Measurements from ENCODE around the gene GALNT10.

The GALNT10 gene

GRCh38 chr5:154199263-154199662 lies 8.7 kb downstream of the GALNT10 start:
- Histone ChIP-seq H3K36me3 (no peaks in the 10 kb centered on the region), H3K27me3 (no peaks in the 10 kb centered on the region; the same call in 1 of the 2 replicates), H3K9me3 (no peaks in the 10 kb centered on the region; the same call in 1 of the 2 replicates), H3K4me3 (ENCODE audit: low read depth, low read length) (no peak overlapping the region), H3K4me1 (no peaks in the 10 kb centered on the region)
- DNase-seq, result no peak
- TF ChIP-seq CTCF (IDR thresholded peaks at IDR 0.05; ENCODE audit: low read depth, low read length), result no peak

- TF ChIP-seq CTCF (IDR thresholded peaks at IDR 0.05; ENCODE audit: low read depth, low read length), result no peak
- Histone ChIP-seq H3K4me1 (no peaks in the 10 kb centered on the region), H3K27me3 (no peaks in the 10 kb centered on the region; the same call in 1 of the 2 replicates), H3K36me3 (no peaks in the 10 kb centered on the region), H3K4me3 (ENCODE audit: low read depth, low read length) (no peak overlapping the region), H3K9me3 (no peaks in the 10 kb centered on the region; the same call in 1 of the 2 replicates)
- no peak for DNase-seq
Measured at GRCh38 chr5:154199671-154200220, 9.2 kb downstream of the GALNT10 start.

- no peaks in the 10 kb centered on the region; the same call in 1 of the 2 replicates for H3K27me3 ChIP-seq
- no peaks in the 10 kb centered on the region for H3K4me1 ChIP-seq
- H3K36me3 ChIP-seq, result no peaks in the 10 kb centered on the region
- TF ChIP-seq CTCF (IDR thresholded peaks at IDR 0.05; ENCODE audit: low read depth, low read length), result no peak
- no peak overlapping the region for H3K4me3 ChIP-seq (ENCODE audit: low read depth, low read length)
- no peaks in the 10 kb centered on the region; the same call in 1 of the 2 replicates for H3K9me3 ChIP-seq
- DNase-seq, result no peak
Measured at GRCh38 chr5:154200221-154200620, 9.7 kb downstream of the GALNT10 start.

GRCh38 chr5:154201108-154201769 lies 10.7 kb downstream of the GALNT10 start:
- no peak for TF ChIP-seq CTCF (IDR thresholded peaks at IDR 0.05; ENCODE audit: low read depth, low read length)
- Histone ChIP-seq H3K9me3 (no peaks in the 10 kb centered on the region; the same call in 1 of the 2 replicates), H3K4me3 (ENCODE audit: low read depth, low read length) (no peak overlapping the region), H3K4me1 (no peaks in the 10 kb centered on the region), H3K27me3 (no peaks in the 10 kb centered on the region; the same call in 1 of the 2 replicates), H3K36me3 (no peaks in the 10 kb centered on the region)
- no peak for DNase-seq

GRCh38 chr5:154202379-154203260 lies 12.1 kb downstream of the GALNT10 start:
- DNase-seq, result no peak
- no peaks in the 10 kb centered on the region for H3K4me1 ChIP-seq

More at GRCh38 chr5:154202379-154203260, 12.1 kb downstream of the GALNT10 start:
- H3K4me3 ChIP-seq (ENCODE audit: low read depth, low read length), result no peak overlapping the region
- H3K27me3 ChIP-seq, result no peaks in the 10 kb centered on the region; the same call in 1 of the 2 replicates
- H3K36me3 ChIP-seq, result no peaks in the 10 kb centered on the region
- no peak for TF ChIP-seq CTCF (IDR thresholded peaks at IDR 0.05; ENCODE audit: low read depth, low read length)
- H3K9me3 ChIP-seq, result no peaks in the 10 kb centered on the region; the same call in 1 of the 2 replicates

All from BE2C (cell line).